ENCODE measurements around the gene MSL1.

MSL1 gene

DNA sequence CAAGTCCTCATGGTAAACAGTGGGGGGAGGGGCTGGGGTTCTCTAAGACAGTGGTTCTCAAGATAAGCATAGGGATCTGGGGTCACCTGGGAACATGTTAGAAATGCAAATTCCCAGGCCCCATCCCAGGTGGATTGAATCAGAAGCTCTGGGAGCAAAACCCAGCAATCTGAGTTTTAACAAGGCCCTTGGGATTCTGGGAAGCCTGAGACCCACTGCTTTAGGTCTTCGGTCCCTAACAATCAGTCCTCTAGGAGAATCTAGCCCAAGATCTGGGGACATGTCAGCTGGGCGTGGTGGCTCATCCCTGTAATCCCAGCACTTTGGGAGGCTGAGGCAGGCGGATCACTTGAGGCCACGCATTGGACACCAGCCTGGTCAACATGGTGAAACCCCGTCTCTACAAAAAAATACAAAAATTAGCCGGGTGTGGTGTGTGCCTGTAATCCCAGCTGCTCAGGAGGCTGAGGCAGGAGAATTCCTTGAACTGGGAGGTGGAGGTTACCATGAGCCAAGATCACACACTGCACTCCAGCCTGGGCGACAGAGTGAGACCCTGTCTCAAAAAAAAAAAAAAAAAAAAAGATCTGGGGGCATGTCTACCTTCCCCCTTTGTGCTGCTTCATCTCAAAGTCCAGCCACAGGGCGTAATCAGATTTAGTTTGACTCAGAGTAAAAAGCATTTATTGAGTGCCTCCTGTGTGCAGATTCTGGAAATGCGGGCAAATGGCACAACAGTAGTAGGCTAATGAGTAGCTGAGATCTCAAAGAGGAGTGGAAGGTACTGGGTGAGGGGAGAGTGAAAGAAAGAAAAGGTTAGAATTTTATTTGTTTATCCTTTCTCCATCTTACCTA lies 12.6 kb upstream of the MSL1 start:
- no peak overlapping the region for H3K27ac ChIP-seq
- TF ChIP-seq, protein P1, sequence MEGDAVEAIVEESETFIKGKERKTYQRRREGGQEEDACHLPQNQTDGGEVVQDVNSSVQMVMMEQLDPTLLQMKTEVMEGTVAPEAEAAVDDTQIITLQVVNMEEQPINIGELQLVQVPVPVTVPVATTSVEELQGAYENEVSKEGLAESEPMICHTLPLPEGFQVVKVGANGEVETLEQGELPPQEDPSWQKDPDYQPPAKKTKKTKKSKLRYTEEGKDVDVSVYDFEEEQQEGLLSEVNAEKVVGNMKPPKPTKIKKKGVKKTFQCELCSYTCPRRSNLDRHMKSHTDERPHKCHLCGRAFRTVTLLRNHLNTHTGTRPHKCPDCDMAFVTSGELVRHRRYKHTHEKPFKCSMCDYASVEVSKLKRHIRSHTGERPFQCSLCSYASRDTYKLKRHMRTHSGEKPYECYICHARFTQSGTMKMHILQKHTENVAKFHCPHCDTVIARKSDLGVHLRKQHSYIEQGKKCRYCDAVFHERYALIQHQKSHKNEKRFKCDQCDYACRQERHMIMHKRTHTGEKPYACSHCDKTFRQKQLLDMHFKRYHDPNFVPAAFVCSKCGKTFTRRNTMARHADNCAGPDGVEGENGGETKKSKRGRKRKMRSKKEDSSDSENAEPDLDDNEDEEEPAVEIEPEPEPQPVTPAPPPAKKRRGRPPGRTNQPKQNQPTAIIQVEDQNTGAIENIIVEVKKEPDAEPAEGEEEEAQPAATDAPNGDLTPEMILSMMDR (conservative IDR thresholded peaks at IDR 0.05), result no peak
- TF ChIP-seq ZFX (IDR thresholded peaks at IDR 0.05), result no peak

DNA sequence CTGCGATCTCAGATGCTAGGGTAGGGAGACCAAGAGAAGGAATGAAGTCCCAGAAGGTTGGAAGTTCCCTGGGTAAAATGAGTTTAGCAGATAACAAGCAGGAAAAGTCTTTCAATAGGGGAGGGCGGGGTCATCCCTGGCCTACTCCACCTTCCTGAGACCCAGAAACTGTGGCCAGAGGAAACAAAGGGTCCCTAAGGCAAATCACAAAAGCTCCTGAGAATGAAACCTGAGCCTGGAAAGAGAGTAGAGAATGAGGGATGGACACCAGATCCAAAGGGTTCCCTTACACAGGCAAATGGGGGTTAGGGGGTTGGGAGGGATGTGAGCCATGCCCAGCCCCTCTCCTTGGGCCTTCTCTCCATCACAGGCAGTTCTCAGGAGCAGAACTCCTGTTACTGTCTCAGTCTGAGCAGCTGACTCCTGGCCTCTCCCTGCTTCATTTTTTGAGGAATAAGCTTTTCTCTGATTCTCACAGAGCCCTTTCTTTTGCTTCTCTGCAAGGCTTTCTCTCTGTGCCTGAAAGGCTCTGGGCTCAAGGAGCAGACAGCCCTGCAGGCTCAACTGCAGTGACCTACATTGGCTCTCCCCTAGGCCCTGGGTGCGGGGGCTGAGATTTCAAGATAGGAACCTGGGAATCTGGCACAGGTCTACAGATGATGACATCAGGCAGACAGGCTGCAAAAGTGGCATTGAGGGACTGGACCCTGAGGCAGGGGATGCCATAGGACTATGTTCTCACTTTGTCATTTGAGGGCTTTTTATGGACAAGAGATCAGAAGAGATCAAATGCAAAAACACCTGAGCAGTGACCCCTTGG lies 11.5 kb upstream of the MSL1 start:
- H3K27ac ChIP-seq, result no peak overlapping the region
- no peak for TF ChIP-seq ZFX (IDR thresholded peaks at IDR 0.05)
- TF ChIP-seq, protein P1 (conservative IDR thresholded peaks at IDR 0.05), result no peak

DNA sequence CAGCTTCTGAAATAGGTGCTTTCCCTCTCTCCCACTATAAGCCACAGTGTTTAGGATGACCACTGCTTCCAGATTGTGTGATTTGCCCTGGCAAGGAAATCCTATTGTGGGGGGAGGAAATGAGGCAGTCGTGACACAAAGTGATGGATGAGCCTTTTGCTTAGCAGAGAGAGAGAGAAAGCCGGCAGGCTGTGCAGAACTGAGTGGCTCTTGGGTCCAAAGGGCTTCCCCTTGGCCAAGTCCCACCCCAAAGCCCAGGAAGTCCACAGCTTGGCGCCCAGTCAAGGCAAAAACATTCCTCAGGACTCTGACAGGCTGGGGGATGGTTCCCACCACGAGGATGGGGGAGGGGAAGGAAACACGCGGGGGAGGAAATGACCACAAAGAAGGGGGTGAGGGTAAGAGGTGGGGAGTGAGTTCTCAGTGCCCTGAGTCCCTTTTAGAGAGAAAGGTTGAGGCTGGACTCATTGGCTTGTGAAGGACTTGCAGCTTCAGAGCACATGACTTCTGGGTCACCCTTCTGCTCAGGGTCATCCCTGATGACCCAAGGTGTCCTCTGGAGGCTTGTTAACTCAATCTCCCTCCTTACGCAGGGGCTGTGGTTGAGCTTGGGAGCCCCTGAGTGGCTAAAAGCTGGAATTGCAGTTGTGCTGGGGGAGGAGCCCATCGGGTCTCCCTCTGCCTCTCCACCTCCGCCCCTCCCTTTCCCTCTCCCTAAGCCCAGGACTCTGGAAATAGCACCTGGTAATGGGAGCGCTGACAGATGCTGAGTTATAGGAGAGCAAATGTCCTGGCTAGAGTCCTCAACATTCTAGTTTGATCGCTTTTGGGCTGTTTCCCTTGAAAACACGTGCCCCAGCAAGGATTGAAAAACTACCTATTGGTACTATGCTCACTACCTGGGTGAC lies 10.3 kb upstream of the MSL1 start:
- peak overlapping the region; percentile 90 for H3K27ac ChIP-seq
- TF ChIP-seq, protein P1 (conservative IDR thresholded peaks at IDR 0.05), result peak; percentile 80
- TF ChIP-seq ZFX (IDR thresholded peaks at IDR 0.05), result no peak

DNA sequence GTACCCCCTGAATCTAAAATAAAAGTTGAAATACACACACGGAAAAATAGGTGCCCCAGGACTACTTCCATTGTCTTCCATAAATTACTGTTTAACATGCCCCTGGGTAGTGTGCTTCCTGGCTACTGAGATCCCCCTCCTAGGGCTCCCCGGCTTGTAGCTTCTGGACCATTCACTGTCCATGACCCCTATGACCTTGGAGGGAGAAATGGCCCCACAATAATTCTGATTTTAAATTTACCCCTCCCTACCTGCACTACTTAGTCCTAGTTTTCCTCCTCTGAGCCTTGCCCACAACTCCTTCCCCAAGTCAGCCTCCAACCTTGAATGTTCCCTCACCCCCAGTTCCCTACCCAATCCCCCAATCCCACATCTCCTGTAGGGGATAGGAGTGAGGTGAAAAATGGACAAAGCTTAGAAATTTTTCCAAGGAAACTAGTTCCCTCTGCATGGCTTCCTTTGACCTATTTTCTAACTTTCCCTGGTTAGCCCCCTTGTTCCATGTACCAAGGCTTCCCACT lies 9.5 kb upstream of the MSL1 start:
- H3K27ac ChIP-seq, result peak overlapping the region; percentile 90
- TF ChIP-seq, protein P1 (conservative IDR thresholded peaks at IDR 0.05), result no peak
- no peak for TF ChIP-seq ZFX (IDR thresholded peaks at IDR 0.05)

DNA sequence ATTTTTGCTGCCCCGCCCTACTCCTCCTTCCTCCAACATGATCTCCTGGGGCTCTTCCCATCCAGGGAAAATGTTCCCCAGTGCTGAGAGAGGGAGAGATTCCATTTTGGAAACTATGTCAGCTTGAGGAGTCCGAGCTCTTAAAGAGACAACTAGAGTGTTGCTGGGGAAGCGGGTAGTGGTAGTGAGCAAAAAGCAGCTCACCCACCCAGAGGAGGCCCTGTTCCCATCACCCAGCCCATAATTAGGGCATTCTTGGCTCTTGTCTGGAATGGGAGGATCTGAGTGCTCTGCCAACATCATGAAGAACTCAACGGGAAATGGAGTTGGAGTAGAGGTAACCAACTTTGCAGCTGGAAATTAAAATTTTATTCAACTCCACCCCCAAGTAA lies 9.1 kb upstream of the MSL1 start:
- TF ChIP-seq, protein P1 (conservative IDR thresholded peaks at IDR 0.05), result no peak
- no peak for TF ChIP-seq ZFX (IDR thresholded peaks at IDR 0.05)
- H3K27ac ChIP-seq, result peak overlapping the region; percentile 90

DNA sequence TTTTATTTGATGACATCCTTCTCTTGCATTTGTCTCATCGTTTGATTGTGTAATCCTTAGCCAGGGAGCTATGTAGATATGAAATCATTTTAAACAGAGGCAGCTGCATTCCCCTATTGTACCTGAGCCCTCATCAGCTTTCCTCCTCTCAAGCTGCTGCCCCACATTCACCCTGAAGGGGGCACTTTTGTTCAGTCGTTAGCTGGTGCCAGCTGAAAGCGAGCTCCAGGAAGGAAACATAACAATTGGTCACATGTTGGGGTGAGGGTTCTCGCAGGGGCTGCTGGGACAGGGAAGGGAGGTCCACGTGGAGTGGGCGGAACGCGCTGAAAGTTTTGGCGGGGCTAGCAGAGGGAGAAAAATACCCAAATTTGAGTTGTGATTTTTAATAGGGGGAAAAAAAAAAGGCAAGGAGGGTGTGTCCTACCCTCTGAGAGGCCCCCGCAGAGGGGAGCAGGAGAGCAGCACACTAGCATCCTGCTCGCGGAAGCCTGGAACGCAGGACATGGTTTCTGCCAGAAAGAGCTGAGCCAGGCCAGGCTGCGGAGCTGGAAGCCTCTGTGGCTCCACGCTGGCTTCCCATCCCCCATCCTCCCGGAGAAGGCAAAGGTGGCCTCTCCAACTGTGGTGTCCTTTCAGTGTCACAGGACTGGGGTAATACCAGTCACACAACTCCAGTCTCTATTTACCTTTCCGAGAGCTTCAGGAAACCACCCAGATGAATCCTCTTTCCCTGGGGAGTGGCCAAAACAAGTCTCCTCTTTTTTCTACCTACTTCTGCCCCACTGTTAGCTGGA lies 8.5 kb upstream of the MSL1 start:
- peak overlapping the region; percentile 90 for H3K27ac ChIP-seq
- TF ChIP-seq, protein P1 (conservative IDR thresholded peaks at IDR 0.05), result peak; percentile 91
- TF ChIP-seq ZFX (IDR thresholded peaks at IDR 0.05), result no peak
